ENCODE results near the gene SPTBN1. TPM values are rescaled to one million over a fixed set of nuclear protein-coding genes. Genes with fewer than 3 reads are reported as not detected.

SPTBN1 gene
- total and polyA plus RNA-seq, 3 experiments from 2014 or later: 38.4 to 49.2 (median 38.5) TPM

GRCh38 chr2:54419388-54419787, 36.7 kb upstream of the SPTBN1 start:
- H3K27me3 Mint-ChIP-seq: peaks cover 4 to 5% of the 10 kb centered on the region in 2 donors
- no peak overlapping the region for H3K4me3 ChIP-seq (ENCODE audit: low read length)
- H3K36me3 ChIP-seq (ENCODE audit: insufficient read depth, low read length): no peaks in the 10 kb centered on the region
- H3K4me3 Mint-ChIP-seq: no peak overlapping the region
- no peak overlapping the region for H3K27ac Mint-ChIP-seq
- ChIA-PET POLR2A (no interaction called here), CTCF (no interaction called here)
- no peak for DNase-seq
- H3K9me3 Mint-ChIP-seq: peaks cover 0 to 2% (median 0%) of the 10 kb centered on the region in 5 donors
- H3K27me3 ChIP-seq (ENCODE audit: insufficient read depth, low read length, poor library complexity, severe bottlenecking): no peaks in the 10 kb centered on the region
- no peak overlapping the region for H3K27ac ChIP-seq (ENCODE audit: low read depth, low read length)
- no peaks in the 10 kb centered on the region for H3K9me3 ChIP-seq (ENCODE audit: low read length)
- H3K4me1 ChIP-seq (ENCODE audit: insufficient read depth, low read length): no peaks in the 10 kb centered on the region
- no peaks in the 10 kb centered on the region for H3K36me3 Mint-ChIP-seq
- peaks cover 8 to 15% (median 13%) of the 10 kb centered on the region in 3 donors for H3K4me1 Mint-ChIP-seq

- H3K4me1 ChIP-seq (ENCODE audit: insufficient read depth, low read length): no peaks in the 10 kb centered on the region
- no peaks in the 10 kb centered on the region for H3K27me3 ChIP-seq (ENCODE audit: insufficient read depth, low read length, poor library complexity, severe bottlenecking)
- no peak overlapping the region for H3K27ac ChIP-seq (ENCODE audit: low read depth, low read length)
- no peak for DNase-seq
- peaks cover 0 to 2% (median 0%) of the 10 kb centered on the region in 5 donors for H3K9me3 Mint-ChIP-seq
- no peaks in the 10 kb centered on the region for H3K9me3 ChIP-seq (ENCODE audit: low read length)
- peaks cover 4 to 5% of the 10 kb centered on the region in 2 donors for H3K27me3 Mint-ChIP-seq
- peak overlapping the region in 1 of 8 donors; percentile 41 for H3K27ac Mint-ChIP-seq
- ChIA-PET CTCF (no interaction called here), POLR2A (no interaction called here)
- H3K4me3 Mint-ChIP-seq: peak overlapping the region in 1 of 7 donors; percentile 16
- H3K4me3 ChIP-seq (ENCODE audit: low read length): no peak overlapping the region
- no peaks in the 10 kb centered on the region for H3K36me3 ChIP-seq (ENCODE audit: insufficient read depth, low read length)
- no peaks in the 10 kb centered on the region for H3K36me3 Mint-ChIP-seq
- peaks cover 8 to 15% (median 13%) of the 10 kb centered on the region in 3 donors for H3K4me1 Mint-ChIP-seq
Observed at GRCh38 chr2:54419855-54420523, 36.1 kb upstream of the SPTBN1 start.

- no peak for DNase-seq
- Mint-ChIP-seq H3K27me3 (peaks cover 2 to 4% of the 10 kb centered on the region in 2 donors), H3K36me3 (no peaks in the 10 kb centered on the region), H3K27ac (no peak overlapping the region), H3K9me3 (peaks cover 0 to 2% (median 0%) of the 10 kb centered on the region in 5 donors), H3K4me1 (peaks cover 8 to 15% (median 13%) of the 10 kb centered on the region in 3 donors), H3K4me3 (peak overlapping the region in 2 of 7 donors; percentile 6 to 16)
- Histone ChIP-seq H3K4me3 (ENCODE audit: low read length) (no peak overlapping the region), H3K27me3 (ENCODE audit: insufficient read depth, low read length, poor library complexity, severe bottlenecking) (no peaks in the 10 kb centered on the region), H3K36me3 (ENCODE audit: insufficient read depth, low read length) (no peaks in the 10 kb centered on the region), H3K9me3 (ENCODE audit: low read length) (no peaks in the 10 kb centered on the region), H3K4me1 (ENCODE audit: insufficient read depth, low read length) (no peaks in the 10 kb centered on the region), H3K27ac (ENCODE audit: low read depth, low read length) (no peak overlapping the region)
- POLR2A ChIA-PET: no interaction called here
- CTCF ChIA-PET: no interaction called here
Observed at GRCh38 chr2:54420524-54421172, 35.5 kb upstream of the SPTBN1 start.

- POLR2A ChIA-PET: no interaction called here
Observed at GRCh38 chr2:54422072-54422581, 34.0 kb upstream of the SPTBN1 start.

GRCh38 chr2:54423213-54423612, 32.9 kb upstream of the SPTBN1 start:
- no peak for DNase-seq
- H3K4me1 Mint-ChIP-seq: peaks cover 8 to 15% (median 13%) of the 10 kb centered on the region in 3 donors
- H3K9me3 Mint-ChIP-seq: peaks cover 0 to 2% (median 0%) of the 10 kb centered on the region in 5 donors
- Histone ChIP-seq H3K27ac (ENCODE audit: low read depth, low read length) (no peak overlapping the region), H3K9me3 (ENCODE audit: low read length) (no peaks in the 10 kb centered on the region), H3K36me3 (ENCODE audit: insufficient read depth, low read length) (no peaks in the 10 kb centered on the region), H3K4me3 (ENCODE audit: low read length) (no peak overlapping the region), H3K27me3 (ENCODE audit: insufficient read depth, low read length, poor library complexity, severe bottlenecking) (no peaks in the 10 kb centered on the region), H3K4me1 (ENCODE audit: insufficient read depth, low read length) (no peaks in the 10 kb centered on the region)
- no peaks in the 10 kb centered on the region for H3K36me3 Mint-ChIP-seq
- ChIA-PET CTCF (interaction anchor here (1.1 to 1.6 kb wide), 2 partner anchors 12 to 15 kb away, joined by 3 to 4 read pairs; no protein-coding TSS in a partner anchor), POLR2A (no interaction called here)
- no peak overlapping the region for H3K27ac Mint-ChIP-seq
- H3K4me3 Mint-ChIP-seq: no peak overlapping the region
- no peaks in the 10 kb centered on the region for H3K27me3 Mint-ChIP-seq

More at GRCh38 chr2:54422072-54422581, 34.0 kb upstream of the SPTBN1 start:
- peak; percentile 1 to 66 (median 59) for DNase-seq
- no peaks in the 10 kb centered on the region for H3K36me3 ChIP-seq (ENCODE audit: insufficient read depth, low read length)
- CTCF ChIA-PET: interaction anchor here (1.1 to 1.6 kb wide), 2 partner anchors 13 to 16 kb away, joined by 3 to 4 read pairs; no protein-coding TSS in a partner anchor
- Mint-ChIP-seq H3K9me3 (peaks cover 0 to 2% (median 0%) of the 10 kb centered on the region in 5 donors), H3K27ac (peak overlapping the region in 7 of 8 donors; percentile 7 to 91 (median 39)), H3K4me3 (peak overlapping the region; percentile 20 to 81 (median 73)), H3K4me1 (peaks cover 8 to 15% (median 13%) of the 10 kb centered on the region in 3 donors), H3K36me3 (no peaks in the 10 kb centered on the region), H3K27me3 (no peaks in the 10 kb centered on the region)
- H3K4me3 ChIP-seq (ENCODE audit: low read length): peak overlapping the region; percentile 6
- no peaks in the 10 kb centered on the region for H3K9me3 ChIP-seq (ENCODE audit: low read length)
- no peak overlapping the region for H3K27ac ChIP-seq (ENCODE audit: low read depth, low read length)
- H3K27me3 ChIP-seq (ENCODE audit: insufficient read depth, low read length, poor library complexity, severe bottlenecking): no peaks in the 10 kb centered on the region
- no peaks in the 10 kb centered on the region for H3K4me1 ChIP-seq (ENCODE audit: insufficient read depth, low read length)

- Mint-ChIP-seq H3K4me3 (no peak overlapping the region), H3K9me3 (peaks cover 0 to 2% (median 0%) of the 10 kb centered on the region in 5 donors), H3K27ac (no peak overlapping the region), H3K4me1 (peaks cover 8 to 15% (median 13%) of the 10 kb centered on the region in 3 donors), H3K27me3 (no peaks in the 10 kb centered on the region), H3K36me3 (no peaks in the 10 kb centered on the region)
- Histone ChIP-seq H3K4me3 (ENCODE audit: low read length) (no peak overlapping the region), H3K9me3 (ENCODE audit: low read length) (no peaks in the 10 kb centered on the region), H3K36me3 (ENCODE audit: insufficient read depth, low read length) (no peaks in the 10 kb centered on the region), H3K4me1 (ENCODE audit: insufficient read depth, low read length) (no peaks in the 10 kb centered on the region), H3K27me3 (ENCODE audit: insufficient read depth, low read length, poor library complexity, severe bottlenecking) (no peaks in the 10 kb centered on the region), H3K27ac (ENCODE audit: low read depth, low read length) (no peak overlapping the region)
- POLR2A ChIA-PET: no interaction called here
- no peak for DNase-seq
- CTCF ChIA-PET: no interaction called here
Observed at GRCh38 chr2:54424555-54425163, 31.5 kb upstream of the SPTBN1 start.

- Mint-ChIP-seq H3K27ac (no peak overlapping the region), H3K36me3 (peaks cover 0 to 2% (median 0%) of the 10 kb centered on the region in 3 donors), H3K4me1 (peaks cover 3 to 5% (median 5%) of the 10 kb centered on the region in 3 donors), H3K4me3 (no peak overlapping the region), H3K27me3 (peaks cover 0 to 1% of the 10 kb centered on the region in 2 donors), H3K9me3 (no peaks in the 10 kb centered on the region)
- DNase-seq: no peak
- POLR2A ChIA-PET: no interaction called here
- Histone ChIP-seq H3K9me3 (ENCODE audit: low read length) (no peaks in the 10 kb centered on the region), H3K36me3 (ENCODE audit: insufficient read depth, low read length) (no peaks in the 10 kb centered on the region), H3K4me1 (ENCODE audit: insufficient read depth, low read length) (no peaks in the 10 kb centered on the region), H3K27me3 (ENCODE audit: insufficient read depth, low read length, poor library complexity, severe bottlenecking) (no peaks in the 10 kb centered on the region), H3K4me3 (ENCODE audit: low read length) (no peak overlapping the region), H3K27ac (ENCODE audit: low read depth, low read length) (no peak overlapping the region)
- CTCF ChIA-PET: no interaction called here
Observed at GRCh38 chr2:54428108-54428831, 27.9 kb upstream of the SPTBN1 start.
